NCI-H2196 treated with DMSO at 0.1 percent for 48 hours (cell line): ENCODE measurements around the gene DOCK1.
"Not testable (repeated sequence)": the region's sequence is repeated elsewhere in the genome, so short reads cannot be mapped to it uniquely, and the experiment has no call there.

Source experiments
- DNase-seq: peaks from one replicate; lab custom pipeline; 2025; ENCODE audit not compliant: unreplicated experiment; lab: John Stamatoyannopoulos, UW

Gene DOCK1

DNA sequence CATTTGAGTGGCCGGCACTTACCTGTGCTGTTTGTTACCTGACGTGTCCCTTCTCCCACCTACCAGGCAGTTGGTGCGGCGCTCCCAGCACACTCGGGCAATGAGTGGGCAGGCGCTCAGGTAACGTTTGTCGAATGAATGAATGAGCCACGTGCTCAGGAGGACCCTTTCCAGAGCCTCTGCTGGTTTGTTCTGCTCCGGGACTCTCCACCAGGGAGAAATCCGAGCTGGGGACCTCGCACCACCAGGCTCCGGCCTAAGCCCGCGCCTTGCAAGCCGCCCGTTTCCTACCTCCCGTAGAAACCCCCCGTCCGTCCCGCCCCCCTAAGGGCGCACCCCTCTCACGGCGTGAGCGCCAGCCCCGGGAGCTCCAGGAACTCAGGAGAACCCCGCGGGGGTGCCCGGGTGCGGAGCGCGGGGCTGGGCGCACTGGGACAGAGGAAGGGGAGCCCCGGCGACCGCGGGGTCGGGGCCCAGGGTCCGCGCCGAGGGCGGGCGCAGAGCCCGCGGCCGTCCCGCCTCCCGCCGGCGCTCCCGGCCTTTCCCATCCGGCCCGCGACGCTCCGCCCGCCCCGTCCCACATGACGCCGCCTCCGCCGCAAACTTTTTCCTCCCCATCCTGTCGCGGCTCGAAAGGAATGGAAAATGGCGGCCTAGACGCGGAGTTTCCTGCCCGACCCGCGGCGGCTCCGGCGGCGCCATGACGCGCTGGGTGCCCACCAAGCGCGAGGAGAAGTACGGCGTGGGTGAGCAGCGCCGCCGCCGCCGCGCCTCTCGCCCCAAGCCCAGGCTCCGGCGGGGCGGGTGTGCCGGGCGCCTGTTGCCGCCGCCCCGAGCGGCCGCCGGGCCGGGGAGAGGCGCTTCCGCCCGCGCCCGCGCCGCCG is at the start of gene DOCK1:
Gene DOCK1 (plus strand): TSS at position 611 of the 884 bp plus-strand sequence. CDS start 90 bp downstream, at position 701.
- no peak for DNase-seq

- no peak for DNase-seq
These were observed 47.9 kb upstream of the DOCK1 start for GRCh38 chr10:126857178-126857806.

DNA sequence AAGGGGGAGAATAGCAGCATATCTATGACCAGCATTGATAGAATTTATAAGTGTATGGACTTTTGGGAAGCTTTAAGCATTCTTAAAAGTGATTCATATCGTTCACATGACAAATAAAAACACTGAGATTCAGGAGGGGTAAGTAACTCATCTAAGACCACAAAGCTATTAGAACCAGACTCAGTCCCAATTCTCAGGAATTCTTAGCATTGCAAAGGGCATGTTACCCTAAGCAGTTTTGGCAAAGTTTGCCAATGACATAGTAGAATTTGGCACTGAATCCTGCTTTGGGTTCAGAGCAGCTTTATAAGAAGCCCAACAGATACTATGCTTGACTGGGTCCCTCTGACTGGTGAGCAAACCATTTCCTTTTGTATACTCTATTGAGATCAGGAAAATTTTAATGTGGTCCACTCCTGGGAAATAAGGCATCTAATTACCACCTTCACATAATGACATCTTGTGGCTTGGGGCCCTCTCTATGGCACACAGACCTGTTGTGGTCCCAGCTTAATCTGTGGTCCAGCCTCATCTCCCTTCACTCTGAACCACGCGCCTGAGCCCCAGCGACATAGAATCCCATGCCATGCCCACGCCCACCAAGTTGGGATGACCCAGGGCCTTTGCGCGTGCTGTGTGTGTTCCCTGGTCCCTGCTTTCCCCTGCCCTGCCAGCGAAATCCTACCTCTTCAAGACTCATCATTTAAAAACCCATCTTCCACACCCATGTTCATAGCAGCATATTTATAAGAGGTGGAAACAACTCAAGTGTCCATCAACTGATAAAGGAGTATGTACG is 37.5 kb upstream of the DOCK1 start:
- DNase-seq = no peak

DNA sequence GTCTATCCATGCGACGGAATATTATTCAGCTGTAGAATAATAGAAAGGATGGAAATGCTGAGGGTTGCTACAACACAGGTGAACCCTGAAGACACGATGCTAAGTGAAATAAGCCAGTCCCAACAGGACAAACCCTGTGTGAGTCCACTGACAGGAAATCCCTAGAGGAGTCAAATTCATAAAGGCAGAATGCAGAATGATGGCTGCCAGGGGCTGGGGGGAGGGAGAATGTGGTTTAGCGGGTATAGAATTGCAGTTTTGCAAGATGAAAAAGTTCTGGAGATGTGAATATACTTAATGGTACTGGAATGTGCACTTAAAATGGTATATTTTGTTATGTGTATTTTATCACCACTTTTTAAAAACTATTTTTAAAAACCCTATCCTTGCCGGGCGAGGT is 36.9 kb upstream of the DOCK1 start:
- no peak for DNase-seq

DNA sequence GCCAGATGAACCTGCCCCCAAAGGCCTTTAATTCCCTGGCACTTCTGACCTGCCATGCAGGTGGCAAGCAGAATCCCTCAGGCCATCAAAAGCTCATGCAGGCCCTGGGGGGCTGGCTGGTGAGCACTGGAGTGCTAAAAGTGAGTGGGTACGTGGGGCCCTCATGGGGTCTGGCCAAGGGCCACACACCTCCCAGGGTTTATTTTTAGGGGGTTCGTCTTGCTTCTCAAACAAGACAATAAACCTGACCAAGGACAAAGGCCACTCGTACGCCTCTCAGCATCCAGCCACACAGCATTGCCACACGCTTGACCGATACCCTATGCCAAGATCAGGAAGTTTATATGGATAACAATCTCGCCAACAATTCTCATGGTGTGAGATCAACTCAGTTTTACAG is 33.1 kb upstream of the DOCK1 start:
- no peak for DNase-seq

DNA sequence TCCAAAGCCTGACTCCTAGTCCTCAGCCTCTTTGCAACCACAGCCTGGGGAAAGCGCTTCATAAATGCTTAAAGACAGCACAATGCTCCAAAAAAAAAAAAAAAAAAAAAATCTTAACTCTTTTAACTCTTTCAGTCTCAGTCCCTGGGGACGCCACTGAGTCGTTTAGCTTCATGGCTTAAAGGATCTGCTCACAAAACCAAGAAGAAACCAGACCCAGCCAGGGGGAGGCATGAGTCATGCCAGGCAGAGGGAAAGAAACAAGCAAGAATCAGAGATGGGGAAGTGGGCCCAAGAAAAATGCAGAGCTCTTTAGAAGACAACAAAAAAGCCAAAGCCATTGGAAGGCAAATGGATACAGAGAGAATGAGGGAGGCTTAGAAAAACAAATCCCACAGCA is 32.5 kb upstream of the DOCK1 start:
- no peak for DNase-seq

GRCh38 chr10:126876456-126876855 is 28.8 kb upstream of the DOCK1 start:
- no peak for DNase-seq

- no peak for DNase-seq
These were observed 27.8 kb upstream of the DOCK1 start for GRCh38 chr10:126877390-126877789.

DNA sequence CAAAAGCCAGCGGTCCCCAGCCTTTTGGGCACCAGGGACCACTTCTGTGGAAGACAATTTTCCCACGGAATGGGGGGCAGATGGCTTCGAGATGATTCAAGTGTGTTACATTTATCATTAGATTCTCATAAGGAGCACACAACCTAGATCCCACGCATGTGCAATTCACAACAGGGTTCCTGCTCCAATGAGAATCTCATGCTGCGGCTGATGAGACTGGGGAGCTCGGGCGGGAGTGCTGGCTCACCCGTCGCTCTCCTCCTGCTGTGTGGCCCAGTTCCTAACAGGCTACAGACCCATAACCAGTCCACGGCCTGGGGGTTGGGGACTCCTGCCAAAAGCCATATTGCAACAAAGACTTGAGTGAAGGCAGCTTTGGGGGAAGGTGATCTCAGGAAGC is 26.6 kb upstream of the DOCK1 start:
- DNase-seq = no peak

DNA sequence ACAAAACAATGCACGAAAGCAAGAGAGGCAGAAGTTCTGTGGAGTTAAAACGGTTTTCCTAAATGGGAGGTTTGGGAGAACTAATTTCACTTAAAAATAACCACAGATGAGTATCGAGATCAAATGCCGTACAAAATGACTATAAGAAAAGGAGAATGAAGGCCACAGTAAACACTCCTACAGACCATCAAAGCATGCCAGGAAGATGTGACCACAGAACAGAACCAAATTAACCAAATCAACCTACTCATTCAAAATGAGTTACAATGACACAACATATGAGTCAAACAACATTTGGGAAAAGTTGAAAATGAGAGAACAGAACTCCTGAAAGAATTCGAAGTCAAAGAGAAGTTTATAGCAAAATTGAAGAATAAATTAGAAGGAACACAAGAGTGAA is 24.3 kb upstream of the DOCK1 start:
- DNase-seq = no peak

- not testable (repeated sequence) for DNase-seq
These were observed 23.2 kb upstream of the DOCK1 start for GRCh38 chr10:126882055-126882454.

DNA sequence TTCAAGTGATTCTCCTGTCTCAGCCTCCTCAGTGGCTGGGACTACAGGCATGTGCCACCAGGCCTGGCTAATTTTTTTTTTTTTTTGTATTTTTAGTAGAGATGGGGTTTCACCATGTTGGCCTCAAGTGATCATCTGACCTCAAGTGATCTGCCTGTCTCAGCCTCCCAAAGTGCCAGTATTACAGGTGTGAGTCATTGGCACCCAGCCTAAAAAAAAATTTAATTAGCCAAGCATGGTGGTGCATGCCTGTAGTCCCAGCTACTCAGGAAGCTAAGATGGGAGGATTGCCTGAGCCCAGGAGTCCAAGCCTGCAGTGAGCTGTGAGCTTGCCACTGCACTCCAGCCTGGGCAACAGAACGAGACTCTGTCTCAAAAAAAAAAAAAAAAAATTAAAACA is 16.8 kb upstream of the DOCK1 start:
- not testable (repeated sequence) for DNase-seq

- DNase-seq = no peak
These were observed 15.8 kb upstream of the DOCK1 start for GRCh38 chr10:126889421-126889820.

DNA sequence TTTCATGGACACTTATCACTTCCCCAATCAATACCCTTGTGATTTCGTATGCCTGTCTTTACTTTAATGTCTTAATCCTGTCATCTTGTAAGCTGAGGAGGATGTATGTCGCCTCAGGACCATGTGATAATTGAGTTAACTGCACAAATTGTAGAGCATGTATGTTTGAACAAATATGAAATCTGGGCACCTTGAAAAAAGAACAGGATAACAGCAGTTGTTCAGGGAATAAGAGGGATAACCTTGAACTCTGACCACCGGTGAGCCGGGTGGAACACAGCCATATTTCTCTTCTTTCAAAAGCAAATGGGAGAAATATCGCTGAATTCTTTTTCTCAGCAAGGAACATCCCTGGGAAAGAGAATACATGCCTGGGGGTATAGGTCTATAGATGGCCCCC is 14.4 kb upstream of the DOCK1 start:
- DNase-seq = not testable (repeated sequence)

DNA sequence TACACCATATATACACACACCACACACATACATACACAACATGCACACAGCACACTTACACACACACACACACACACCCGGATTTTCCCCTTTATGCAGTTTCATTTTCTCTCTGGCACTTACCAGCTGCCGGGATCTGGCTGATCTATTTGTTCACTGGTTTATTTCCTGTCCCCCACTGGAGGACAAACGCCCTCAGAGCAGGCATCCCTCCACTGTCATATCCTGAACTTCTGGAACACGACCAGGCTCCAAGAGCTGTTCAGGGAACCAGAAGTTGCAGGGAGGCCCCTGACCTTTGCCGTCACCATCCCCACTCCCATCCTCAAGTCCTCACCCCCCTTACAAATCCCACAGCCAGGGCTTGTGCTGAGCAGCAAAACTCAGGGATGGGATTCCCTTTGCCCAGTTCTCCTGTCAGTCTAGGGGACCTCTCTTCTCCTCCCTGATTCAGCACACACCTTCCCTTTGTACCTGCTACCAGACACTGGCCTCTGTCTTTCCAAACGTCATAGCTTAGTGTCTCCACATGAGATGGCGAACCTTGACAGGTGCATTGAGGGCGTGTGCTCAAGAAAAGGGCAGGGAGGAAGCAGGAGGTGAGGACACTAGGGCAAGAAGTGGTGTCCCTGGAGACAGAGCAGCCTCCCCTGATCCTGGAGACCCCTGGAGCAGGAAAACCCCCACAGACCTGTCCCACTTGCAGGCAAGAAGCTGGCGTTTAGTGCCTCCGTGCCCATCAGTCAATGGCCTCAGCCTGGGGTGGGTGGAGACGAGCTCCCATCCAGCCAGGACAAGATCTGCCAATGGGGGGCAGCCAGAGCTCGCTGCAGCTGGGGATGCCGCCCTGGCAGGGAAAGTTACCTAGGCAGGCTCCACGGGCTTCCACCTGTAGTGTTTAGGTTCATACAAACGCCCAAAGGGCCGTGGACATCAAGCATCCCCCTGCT is 12.7 kb upstream of the DOCK1 start:
- DNase-seq = no peak

DNA sequence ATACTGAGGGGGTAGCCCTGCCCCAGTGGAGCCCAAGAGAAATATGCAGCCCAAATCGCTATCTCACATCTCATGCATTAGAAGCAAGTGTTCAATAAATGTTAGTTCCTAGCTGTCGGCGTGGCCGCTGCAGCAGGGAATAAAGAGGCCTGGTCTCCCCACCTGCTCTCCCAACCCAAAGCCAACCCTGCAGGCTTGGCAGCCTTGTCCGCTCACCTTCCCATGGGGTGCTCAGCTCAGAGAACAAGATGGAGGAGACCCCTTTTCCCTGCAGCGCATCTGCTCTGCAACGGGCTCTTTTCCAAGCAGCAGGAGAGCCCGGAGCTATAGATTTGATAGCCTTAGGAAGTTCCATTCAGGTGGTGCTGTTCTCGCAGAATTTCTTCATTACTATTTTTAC is 12.0 kb upstream of the DOCK1 start:
- DNase-seq = no peak

- DNase-seq = no peak
These were observed 11.4 kb upstream of the DOCK1 start for GRCh38 chr10:126893841-126894240.

GRCh38 chr10:126895214-126895781 is 9.9 kb upstream of the DOCK1 start:
- no peak for DNase-seq

DNA sequence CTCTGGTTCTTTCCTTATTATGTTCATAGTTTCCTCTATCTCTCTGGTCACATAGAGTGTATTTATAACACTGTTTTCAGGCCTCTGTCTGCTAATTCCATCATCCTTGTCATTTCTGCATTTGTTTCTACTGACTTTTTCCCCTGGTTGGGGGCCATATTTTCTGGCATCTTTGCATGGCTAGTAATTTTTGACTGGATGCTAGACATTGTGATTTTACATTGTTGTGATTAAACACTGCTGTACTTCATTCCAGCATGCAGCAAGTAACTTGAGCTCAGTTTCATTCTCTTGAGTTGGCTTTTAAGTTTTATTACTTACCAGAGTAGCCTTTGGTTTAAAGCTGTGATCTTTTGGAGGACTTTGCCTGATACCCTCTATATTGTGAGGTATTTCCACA is 6.8 kb upstream of the DOCK1 start:
- DNase-seq = no peak

- DNase-seq = not testable (repeated sequence)
These were observed 5.7 kb upstream of the DOCK1 start for GRCh38 chr10:126899529-126899928.
